ENCODE results near the gene SUCLA2.

- TF ChIP-seq CTCF (optimal IDR thresholded peaks at IDR 0.05 in 1 of 3, IDR thresholded peaks at IDR 0.05 in 1 of 3, conservative IDR thresholded peaks at IDR 0.05 in 1 of 3; ENCODE audit: extremely low read depth in 1 of 3, insufficient read depth in 2 of 3, low read length in 3 of 3) (no peak), EZH2 (IDR thresholded peaks at IDR 0.05; ENCODE audit: low read length) (no peak)
Observed at GRCh38 chr13:47929156-47929555, 71.9 kb downstream of the SUCLA2 start.

Data from keratinocyte (primary cell).